K562 (cell line): ENCODE results near the gene PIP5K1B. TPM values are rescaled to one million over a fixed set of nuclear protein-coding genes. Genes with fewer than 3 reads are reported as not detected.

Experiments used
- ARID1B ChIP-seq: fragments of 450-650 bp; IDR thresholded peaks from 2 replicates; pipeline ENCODE4 v1.6.1; 2016; ENCODE audit warnings: antibody characterized with exemption, mild to moderate bottlenecking, inconsistent platforms
- CBX1 ChIP-seq: sonication (generic); IDR thresholded peaks from 2 replicates; pipeline ENCODE4 v1.6.1; 2016; ENCODE audit warnings: antibody characterized with exemption, low read depth, mild to moderate bottlenecking
- DNMT1 ChIP-seq: fragments of 450-650 bp; IDR thresholded peaks from 2 replicates; pipeline ENCODE4 v1.6.1; 2016; ENCODE audit warnings: antibody characterized with exemption, mild to moderate bottlenecking
- ELK3 ChIP-seq: fragments of 450-650 bp; formaldehyde crosslinking; IDR thresholded peaks from 2 replicates; pipeline ENCODE4 v1.4.0; 2020; ENCODE audit warnings: mild to moderate bottlenecking
- HDGF ChIP-seq: fragments of 450-650 bp; IDR thresholded peaks from 2 replicates; pipeline ENCODE4 v1.6.1; 2016
- HMGXB4 ChIP-seq: sonication (generic); formaldehyde crosslinking; IDR thresholded peaks from 2 replicates; pipeline ENCODE4 v1.8.1; 2023; ENCODE audit warnings: mild to moderate bottlenecking, missing genetic modification reagents
- IRF9 ChIP-seq: fragments of 450-650 bp; IDR thresholded peaks from 2 replicates; pipeline ENCODE4 v1.6.1; 2016; ENCODE audit warnings: missing biosample characterization, missing genetic modification characterization
- KLF1 ChIP-seq: fragments of 450-650 bp; IDR thresholded peaks from 2 replicates; pipeline ENCODE4 v1.6.1; 2016; ENCODE audit warnings: missing genetic modification characterization, missing compliant biosample characterization
- MAFK ChIP-seq: IDR thresholded peaks from 2 replicates; pipeline ENCODE4 v1.6.1; 2011; ENCODE audit warnings: low read length, improper control_type of control experiment
- MEF2D ChIP-seq: conservative IDR thresholded peaks from 2 replicates; pipeline ENCODE4 v1.6.1; 2016; ENCODE audit warnings: low read depth, missing genetic modification characterization, missing compliant biosample characterization
- MTF1 ChIP-seq: fragments of 250-450 bp; sonication (Bioruptor Pico); IDR thresholded peaks from 2 replicates; pipeline ENCODE4 v1.9.0; 2021; ENCODE audit warnings: moderate library complexity, mild to moderate bottlenecking, inconsistent platforms, borderline replicate concordance
- NRF1 ChIP-seq, 2 experiments: fragments of 450-650 bp; IDR thresholded peaks in 1 of 2; conservative IDR thresholded peaks in 1 of 2; 2 replicates each; pipeline ENCODE4 v1.6.1; 2014; ENCODE audit warnings: mild to moderate bottlenecking in 2 of 2
- PBX2 ChIP-seq, 2 experiments: IDR thresholded peaks in 1 of 2; conservative IDR thresholded peaks in 1 of 2; 2 replicates each; pipeline ENCODE4 v1.6.1; 2016; ENCODE audit warnings: low read depth in 2 of 2, mild to moderate bottlenecking in 1 of 2, missing compliant biosample characterization in 1 of 2, missing genetic modification characterization in 1 of 2, moderate library complexity in 1 of 2
- PHF21A ChIP-seq: fragments of 450-650 bp; IDR thresholded peaks from 2 replicates; pipeline ENCODE4 v1.6.1; 2017; ENCODE audit warnings: low read depth, borderline replicate concordance
- RAD51 ChIP-seq: fragments of 450-650 bp; IDR thresholded peaks from 2 replicates; pipeline ENCODE4 v1.7.1; 2016; ENCODE audit warnings: low read depth, mild to moderate bottlenecking, borderline replicate concordance
- SIN3B ChIP-seq: fragments of 450-650 bp; IDR thresholded peaks from 2 replicates; pipeline ENCODE4 v1.6.1; 2017; ENCODE audit warnings: low read depth, mild to moderate bottlenecking, moderate library complexity
- SLC30A9 ChIP-seq: fragments of 250-450 bp; sonication (Bioruptor Pico); IDR thresholded peaks from 2 replicates; pipeline ENCODE4 v1.8.0; 2022; ENCODE audit warnings: mild to moderate bottlenecking, moderate library complexity
- SNIP1 ChIP-seq: fragments of 450-650 bp; IDR thresholded peaks from 2 replicates; pipeline ENCODE4 v1.7.1; 2017; ENCODE audit warnings: low read depth, mild to moderate bottlenecking
- SRF ChIP-seq, 2 experiments: fragments of 250-450, 450-650 bp in 1 of 2; sonication (Bioruptor Pico) in 1 of 2; sonication (generic) in 1 of 2; formaldehyde crosslinking; IDR thresholded peaks; 2 replicates each; pipeline versions ENCODE4 v1.5.0 to v1.5.1; 2020 to 2022; ENCODE audit warnings: mild to moderate bottlenecking in 1 of 2, missing genetic modification reagents in 1 of 2
- THRAP3 ChIP-seq: fragments of 450-650 bp; IDR thresholded peaks from 2 replicates; pipeline ENCODE4 v1.6.1; 2016; ENCODE audit warnings: mild to moderate bottlenecking, inconsistent platforms, borderline replicate concordance
- ZBTB1 ChIP-seq: sonication (generic); formaldehyde crosslinking; IDR thresholded peaks from 2 replicates; pipeline ENCODE4 v1.8.1; 2023; ENCODE audit warnings: missing genetic modification reagents, low read depth, mild to moderate bottlenecking, borderline replicate concordance
- ZFP36 ChIP-seq: fragments of 150-350 bp; IDR thresholded peaks from 2 replicates; pipeline ENCODE4 v1.6.1; 2018; ENCODE audit warnings: low read length, low read depth; ENCODE audit not compliant: partially characterized antibody
- polyA plus RNA-seq, 8 experiments: library from polyadenylated mRNA; depleted of rRNA in 4 of 8; stranded (reverse) in 5 of 8; unstranded in 3 of 8; fragments of >200 nt; fragmentation: Nextera tagmentation in 2 of 8; fragmentation: Illumina TruSeq in 1 of 8; extraction: Ambion mirVana in 2 of 8; extraction: Trizol in 1 of 8; gene quantifications; 2 replicates each; pipeline versions ENCODE4 v1.2.1 to v1.2.3, GENCODE V29; 2011 to 2014; ENCODE audit warnings: inconsistent platforms in 1 of 8, missing spikeins in 1 of 8
- total RNA-seq, 7 experiments: library from RNA; depleted of rRNA in 6 of 7; stranded (reverse); fragments of >200 nt in 6 of 7; fragmentation: Illumina TruSeq in 2 of 7; extraction: Trizol in 2 of 7; gene quantifications; 2 replicates each; pipeline versions ENCODE4 v1.2.1 to v1.2.3, GENCODE V29; 2011 to 2021; ENCODE audit warnings: low replicate concordance in 1 of 7

The PIP5K1B gene
- total and polyA plus RNA-seq, 9 of the 15 experiments (the other 6 are each of a cell fraction or from before 2014, with no cell fraction given) = 3.1 to 12.9 (median 7.4) TPM

- TF ChIP-seq SNIP1 (no peak), HDGF (no peak), IRF9 (tag) (no peak), MTF1 (CRISPR knock-in tag) (no peak), THRAP3 (no peak), HMGXB4 (CRISPR knock-in tag) (no peak), CBX1 (no peak), NRF1 (conservative IDR thresholded peaks at IDR 0.05 in 1 of 2, IDR thresholded peaks at IDR 0.05 in 1 of 2) (peak; percentile 99), SLC30A9 (no peak), MEF2D (tag) (no peak), SRF (CRISPR knock-in tag; IDR thresholded peaks at IDR 0.05) (no peak), ZBTB1 (CRISPR knock-in tag) (no peak), PBX2 (CRISPR knock-in tag; IDR thresholded peaks at IDR 0.05; ENCODE audit: low read depth) (no peak), PBX2 (tag; conservative IDR thresholded peaks at IDR 0.05; ENCODE audit: low read depth) (peak; percentile 29; the same call in 1 of the 2 replicates), ZFP36 (peak; percentile 95), DNMT1 (no peak), KLF1 (tag) (no peak), MAFK (no peak), SIN3B (no peak; the same call in none of the 2 replicates), RAD51 (no peak), ARID1B (no peak), PHF21A (no peak), ELK3 (no peak)
Measured at GRCh38 chr9:68779558-68780379, 74.7 kb downstream of the PIP5K1B start (continued).
